ENCODE data around the gene UNC5CL.

Gene UNC5CL

DNA sequence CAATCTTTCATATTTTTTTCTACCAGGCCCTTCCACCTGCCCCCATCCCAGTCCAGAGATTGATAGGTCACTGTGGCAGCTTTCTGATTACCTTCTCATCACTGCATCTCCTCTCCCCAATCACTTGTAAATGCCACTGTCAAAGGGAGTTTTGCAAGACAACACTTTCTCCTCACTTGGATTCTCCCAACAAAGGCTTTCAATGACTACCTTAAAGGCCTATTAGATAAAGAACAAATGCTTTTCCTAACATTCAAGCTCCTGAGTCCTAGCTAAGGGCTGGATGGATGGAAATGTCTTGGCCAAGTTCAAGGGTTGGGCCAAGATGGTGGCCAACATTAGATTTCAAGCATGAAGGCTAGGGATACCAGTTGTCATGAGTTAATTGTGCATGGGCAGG is 55.3 kb downstream of the UNC5CL start:
- Histone ChIP-seq H3K4me3 (replicated peaks; ENCODE audit: low read depth, low read length) (no peak overlapping the region), H3K36me3 (ENCODE audit: control insufficient read depth, insufficient read depth, low read length) (no peaks in the 10 kb centered on the region), H3K27me3 (replicated peaks; ENCODE audit: control insufficient read depth, insufficient read depth, low read length) (no peaks in the 10 kb centered on the region; the same call in none of the 2 replicates)
- TF ChIP-seq, protein P1, sequence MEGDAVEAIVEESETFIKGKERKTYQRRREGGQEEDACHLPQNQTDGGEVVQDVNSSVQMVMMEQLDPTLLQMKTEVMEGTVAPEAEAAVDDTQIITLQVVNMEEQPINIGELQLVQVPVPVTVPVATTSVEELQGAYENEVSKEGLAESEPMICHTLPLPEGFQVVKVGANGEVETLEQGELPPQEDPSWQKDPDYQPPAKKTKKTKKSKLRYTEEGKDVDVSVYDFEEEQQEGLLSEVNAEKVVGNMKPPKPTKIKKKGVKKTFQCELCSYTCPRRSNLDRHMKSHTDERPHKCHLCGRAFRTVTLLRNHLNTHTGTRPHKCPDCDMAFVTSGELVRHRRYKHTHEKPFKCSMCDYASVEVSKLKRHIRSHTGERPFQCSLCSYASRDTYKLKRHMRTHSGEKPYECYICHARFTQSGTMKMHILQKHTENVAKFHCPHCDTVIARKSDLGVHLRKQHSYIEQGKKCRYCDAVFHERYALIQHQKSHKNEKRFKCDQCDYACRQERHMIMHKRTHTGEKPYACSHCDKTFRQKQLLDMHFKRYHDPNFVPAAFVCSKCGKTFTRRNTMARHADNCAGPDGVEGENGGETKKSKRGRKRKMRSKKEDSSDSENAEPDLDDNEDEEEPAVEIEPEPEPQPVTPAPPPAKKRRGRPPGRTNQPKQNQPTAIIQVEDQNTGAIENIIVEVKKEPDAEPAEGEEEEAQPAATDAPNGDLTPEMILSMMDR (IDR thresholded peaks at IDR 0.05; ENCODE audit: insufficient read depth, low read length, poor library complexity, severe bottlenecking): no peak
- no peak for DNase-seq (ENCODE audit: extremely low read depth, insufficient read length)

DNA sequence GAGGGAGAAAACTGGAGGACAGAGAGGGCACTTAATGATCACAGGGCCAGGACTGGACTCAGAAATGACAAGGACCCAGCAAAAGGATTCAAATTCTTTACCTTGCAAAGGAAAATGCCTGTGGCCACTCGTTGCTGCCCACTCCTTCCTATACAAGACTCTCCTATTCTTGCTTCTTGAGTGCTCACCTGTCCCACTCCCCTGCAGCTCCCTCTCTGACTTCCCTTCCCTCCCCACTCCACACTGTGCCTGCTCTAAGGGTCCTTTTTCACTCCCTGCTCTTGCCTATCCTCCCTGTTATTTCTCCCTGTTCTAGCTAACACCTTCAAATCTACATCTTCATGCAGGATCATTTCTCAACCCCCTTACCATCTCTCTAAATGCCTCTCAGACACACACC is 56.1 kb downstream of the UNC5CL start:
- TF ChIP-seq, protein P1 (IDR thresholded peaks at IDR 0.05; ENCODE audit: insufficient read depth, low read length, poor library complexity, severe bottlenecking): no peak
- no peaks in the 10 kb centered on the region; the same call in none of the 2 replicates for H3K27me3 ChIP-seq (replicated peaks; ENCODE audit: control insufficient read depth, insufficient read depth, low read length)
- DNase-seq (ENCODE audit: extremely low read depth, insufficient read length): no peak
- no peak overlapping the region for H3K4me3 ChIP-seq (replicated peaks; ENCODE audit: low read depth, low read length)
- H3K36me3 ChIP-seq (ENCODE audit: control insufficient read depth, insufficient read depth, low read length): no peaks in the 10 kb centered on the region

DNA sequence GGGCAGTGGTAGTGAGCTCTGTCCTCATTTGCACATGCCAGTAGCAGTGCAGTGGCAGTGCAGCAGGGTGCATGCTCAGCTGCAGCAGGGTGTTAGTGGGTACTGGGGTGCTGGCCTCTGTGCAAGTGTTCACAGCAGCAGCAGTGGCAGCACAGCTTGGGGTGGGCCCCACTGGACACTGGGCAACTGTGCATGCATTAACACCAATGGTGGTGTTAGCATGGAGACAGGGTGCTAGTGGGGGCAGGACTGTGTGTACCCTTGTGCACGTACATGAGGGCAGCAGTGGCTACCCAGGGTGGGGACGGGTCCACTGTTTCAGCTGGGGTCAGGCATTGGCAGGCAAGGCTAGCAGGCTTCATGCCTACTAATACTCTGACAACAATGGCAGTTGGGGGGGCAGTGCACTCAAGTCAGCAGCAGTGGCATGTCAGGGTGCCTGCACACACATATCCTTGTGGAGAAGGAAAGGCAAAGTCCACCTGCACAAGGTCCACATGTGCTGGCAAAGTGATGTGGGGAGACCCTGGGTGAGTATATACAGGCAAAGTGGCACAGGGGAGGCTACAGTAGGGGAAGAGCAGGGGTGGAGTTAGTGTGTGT is 60.2 kb downstream of the UNC5CL start:
- H3K36me3 ChIP-seq (ENCODE audit: control insufficient read depth, insufficient read depth, low read length): no peaks in the 10 kb centered on the region
- DNase-seq (ENCODE audit: extremely low read depth, insufficient read length): no peak
- TF ChIP-seq, protein P1 (IDR thresholded peaks at IDR 0.05; ENCODE audit: insufficient read depth, low read length, poor library complexity, severe bottlenecking): no peak
- no peaks in the 10 kb centered on the region; the same call in 1 of the 2 replicates for H3K27me3 ChIP-seq (replicated peaks; ENCODE audit: control insufficient read depth, insufficient read depth, low read length)
- H3K4me3 ChIP-seq (replicated peaks; ENCODE audit: low read depth, low read length): no peak overlapping the region

DNA sequence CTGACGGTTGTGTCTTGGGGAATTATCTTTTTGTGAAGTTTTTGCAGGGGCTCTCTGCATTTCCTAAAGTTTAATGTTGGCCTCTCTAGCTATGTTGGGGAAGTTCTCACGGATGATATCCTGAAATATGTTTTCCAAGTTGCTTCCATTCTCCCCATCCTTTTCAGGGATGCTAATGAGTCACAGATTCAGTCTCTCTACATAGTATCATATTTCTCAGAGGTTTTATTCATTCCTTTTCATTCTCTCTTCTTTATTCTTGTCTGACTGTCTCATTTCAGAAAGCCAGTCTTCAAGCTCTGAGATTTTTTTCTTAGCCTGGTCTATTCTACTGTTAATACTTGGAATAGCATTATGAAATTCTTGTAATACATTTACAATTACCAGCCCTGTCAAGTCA is 61.3 kb downstream of the UNC5CL start:
- no peaks in the 10 kb centered on the region; the same call in 1 of the 2 replicates for H3K27me3 ChIP-seq (replicated peaks; ENCODE audit: control insufficient read depth, insufficient read depth, low read length)
- no peak overlapping the region for H3K4me3 ChIP-seq (replicated peaks; ENCODE audit: low read depth, low read length)
- no peaks in the 10 kb centered on the region for H3K36me3 ChIP-seq (ENCODE audit: control insufficient read depth, insufficient read depth, low read length)
- TF ChIP-seq, protein P1 (IDR thresholded peaks at IDR 0.05; ENCODE audit: insufficient read depth, low read length, poor library complexity, severe bottlenecking): no peak
- no peak for DNase-seq (ENCODE audit: extremely low read depth, insufficient read length)

DNA sequence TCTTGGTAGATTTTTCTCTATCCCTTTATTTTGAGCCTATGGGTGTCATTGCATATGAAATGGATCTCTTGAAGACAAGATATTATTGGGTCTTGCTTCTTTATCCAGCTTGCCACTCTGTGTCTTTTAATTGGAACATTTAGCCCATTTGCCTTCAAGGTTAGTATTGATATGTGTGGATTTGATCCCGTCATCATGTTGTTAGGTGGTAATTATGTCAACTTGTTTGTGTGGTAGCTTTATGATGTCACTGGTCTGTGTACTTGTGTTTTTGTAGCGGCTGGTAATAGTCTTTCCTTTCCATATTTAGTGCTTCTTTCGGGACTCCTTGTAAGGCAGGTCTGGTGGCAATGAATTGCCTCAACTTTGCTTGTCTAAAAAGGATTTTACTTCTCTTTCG is 61.9 kb downstream of the UNC5CL start:
- DNase-seq (ENCODE audit: extremely low read depth, insufficient read length): no peak
- no peaks in the 10 kb centered on the region; the same call in 1 of the 2 replicates for H3K27me3 ChIP-seq (replicated peaks; ENCODE audit: control insufficient read depth, insufficient read depth, low read length)

More for the DNA sequence above, 61.9 kb downstream of the UNC5CL start:
- Histone ChIP-seq H3K4me3 (replicated peaks; ENCODE audit: low read depth, low read length) (no peak overlapping the region), H3K36me3 (ENCODE audit: control insufficient read depth, insufficient read depth, low read length) (no peaks in the 10 kb centered on the region)
- TF ChIP-seq, protein P1 (IDR thresholded peaks at IDR 0.05; ENCODE audit: insufficient read depth, low read length, poor library complexity, severe bottlenecking): no peak

All from GM06990 (cell line).